Type B pancreatic cell (in vitro differentiated cells): ENCODE measurements around the gene SETX. TPM values are rescaled to one million over a fixed set of nuclear protein-coding genes. Genes with fewer than 3 reads are reported as not detected.
A peak's percentile ranks its signal among the peaks of the same experiment; 100 is the strongest.

ENCODE experiments used
- DNase-seq: peaks from one replicate; pipeline ENCODE4 v3.0.0; 2021; ENCODE audit warnings: mixed read lengths; ENCODE audit not compliant: unreplicated experiment; ENCODE audit errors: extremely low spot score
- H3K27ac Mint-ChIP-seq: 2 replicates; pipeline ENCODE4 v1.8.0; 2021; ENCODE audit warnings: mild to moderate bottlenecking, mixed read lengths
- H3K27me3 Mint-ChIP-seq: 2 replicates; pipeline ENCODE4 v1.8.0; 2021; ENCODE audit warnings: mixed read lengths
- H3K36me3 Mint-ChIP-seq: 2 replicates; pipeline ENCODE4 v1.8.0; 2021; ENCODE audit warnings: mixed read lengths
- H3K4me1 Mint-ChIP-seq: one replicate; pipeline ENCODE4 v1.8.0; 2021; ENCODE audit warnings: mixed read lengths; ENCODE audit not compliant: unreplicated experiment
- H3K4me3 Mint-ChIP-seq: 2 replicates; pipeline ENCODE4 v1.8.0; 2021; ENCODE audit warnings: mild to moderate bottlenecking, mixed read lengths
- H3K9me3 Mint-ChIP-seq: 2 replicates; pipeline ENCODE4 v1.8.0; 2021; ENCODE audit warnings: mixed read lengths
- total RNA-seq: library from RNA; stranded (reverse); gene quantifications from 2 replicates; pipeline ENCODE4 v1.2.1, GENCODE V29; 2021; ENCODE audit warnings: low replicate concordance
- TF ChIP-seq, protein P1 (sequence below): fragments of 200-600 bp; sonication (generic); conservative IDR thresholded peaks from 2 replicates; pipeline ENCODE4 v1.5.0; 2021; ENCODE audit warnings: antibody characterized with exemption, mild to moderate bottlenecking

Gene SETX
- total RNA-seq, 1 donor from 2014 or later, result 43.3 TPM

DNA sequence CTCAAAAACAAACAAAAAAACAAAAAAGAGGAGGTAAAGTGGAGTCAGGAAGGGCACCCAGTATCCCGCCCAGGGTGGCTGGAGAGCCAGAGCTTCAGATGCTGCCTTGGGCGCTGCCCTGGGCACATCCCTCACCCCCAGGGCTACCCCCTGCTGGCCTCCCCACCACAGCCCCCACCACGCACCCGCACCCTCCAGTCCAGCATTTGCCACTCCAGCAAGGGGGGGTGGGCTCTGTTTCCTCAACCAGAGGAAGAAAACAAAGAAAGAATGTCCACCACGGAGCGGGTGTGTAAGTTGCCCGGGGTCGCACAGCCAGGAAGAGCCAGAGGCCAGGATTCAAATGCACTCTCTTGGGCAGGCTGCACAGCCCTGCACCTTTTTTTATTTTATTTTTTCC is 106.8 kb downstream of the SETX start:
- Mint-ChIP-seq H3K4me3 (no peak overlapping the region), H3K4me1 (peaks cover 14% of the 10 kb centered on the region), H3K36me3 (no peaks in the 10 kb centered on the region), H3K9me3 (no peaks in the 10 kb centered on the region), H3K27me3 (peaks cover 16% of the 10 kb centered on the region), H3K27ac (no peak overlapping the region)
- DNase-seq, result no peak
- TF ChIP-seq, protein P1, sequence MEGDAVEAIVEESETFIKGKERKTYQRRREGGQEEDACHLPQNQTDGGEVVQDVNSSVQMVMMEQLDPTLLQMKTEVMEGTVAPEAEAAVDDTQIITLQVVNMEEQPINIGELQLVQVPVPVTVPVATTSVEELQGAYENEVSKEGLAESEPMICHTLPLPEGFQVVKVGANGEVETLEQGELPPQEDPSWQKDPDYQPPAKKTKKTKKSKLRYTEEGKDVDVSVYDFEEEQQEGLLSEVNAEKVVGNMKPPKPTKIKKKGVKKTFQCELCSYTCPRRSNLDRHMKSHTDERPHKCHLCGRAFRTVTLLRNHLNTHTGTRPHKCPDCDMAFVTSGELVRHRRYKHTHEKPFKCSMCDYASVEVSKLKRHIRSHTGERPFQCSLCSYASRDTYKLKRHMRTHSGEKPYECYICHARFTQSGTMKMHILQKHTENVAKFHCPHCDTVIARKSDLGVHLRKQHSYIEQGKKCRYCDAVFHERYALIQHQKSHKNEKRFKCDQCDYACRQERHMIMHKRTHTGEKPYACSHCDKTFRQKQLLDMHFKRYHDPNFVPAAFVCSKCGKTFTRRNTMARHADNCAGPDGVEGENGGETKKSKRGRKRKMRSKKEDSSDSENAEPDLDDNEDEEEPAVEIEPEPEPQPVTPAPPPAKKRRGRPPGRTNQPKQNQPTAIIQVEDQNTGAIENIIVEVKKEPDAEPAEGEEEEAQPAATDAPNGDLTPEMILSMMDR, result no peak

DNA sequence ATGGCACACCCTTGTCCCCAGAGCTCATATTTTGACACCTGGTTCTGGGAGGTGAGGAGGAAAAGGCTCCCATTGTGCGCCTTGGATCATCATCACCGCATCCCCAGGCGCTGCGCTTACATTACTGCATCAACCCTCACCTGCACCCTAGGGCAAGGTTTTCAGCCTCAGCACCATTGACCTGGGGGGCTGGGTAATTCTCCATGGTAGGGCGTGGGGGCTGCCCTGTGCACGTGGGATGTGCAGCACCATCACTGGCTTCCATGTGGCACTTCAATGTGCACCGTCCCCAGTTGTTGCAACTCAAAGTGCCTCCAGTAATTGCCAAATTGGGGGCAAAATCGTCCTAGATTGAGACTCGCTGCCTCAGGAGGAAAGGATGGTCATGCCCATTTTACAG is 109.3 kb downstream of the SETX start:
- no peak overlapping the region for H3K4me3 Mint-ChIP-seq
- no peak for DNase-seq
- peaks cover 29% of the 10 kb centered on the region for H3K27me3 Mint-ChIP-seq
- no peak overlapping the region for H3K27ac Mint-ChIP-seq
- H3K4me1 Mint-ChIP-seq, result peaks cover 21% of the 10 kb centered on the region
- no peaks in the 10 kb centered on the region for H3K9me3 Mint-ChIP-seq
- TF ChIP-seq, protein P1, result no peak
- H3K36me3 Mint-ChIP-seq, result no peaks in the 10 kb centered on the region

DNA sequence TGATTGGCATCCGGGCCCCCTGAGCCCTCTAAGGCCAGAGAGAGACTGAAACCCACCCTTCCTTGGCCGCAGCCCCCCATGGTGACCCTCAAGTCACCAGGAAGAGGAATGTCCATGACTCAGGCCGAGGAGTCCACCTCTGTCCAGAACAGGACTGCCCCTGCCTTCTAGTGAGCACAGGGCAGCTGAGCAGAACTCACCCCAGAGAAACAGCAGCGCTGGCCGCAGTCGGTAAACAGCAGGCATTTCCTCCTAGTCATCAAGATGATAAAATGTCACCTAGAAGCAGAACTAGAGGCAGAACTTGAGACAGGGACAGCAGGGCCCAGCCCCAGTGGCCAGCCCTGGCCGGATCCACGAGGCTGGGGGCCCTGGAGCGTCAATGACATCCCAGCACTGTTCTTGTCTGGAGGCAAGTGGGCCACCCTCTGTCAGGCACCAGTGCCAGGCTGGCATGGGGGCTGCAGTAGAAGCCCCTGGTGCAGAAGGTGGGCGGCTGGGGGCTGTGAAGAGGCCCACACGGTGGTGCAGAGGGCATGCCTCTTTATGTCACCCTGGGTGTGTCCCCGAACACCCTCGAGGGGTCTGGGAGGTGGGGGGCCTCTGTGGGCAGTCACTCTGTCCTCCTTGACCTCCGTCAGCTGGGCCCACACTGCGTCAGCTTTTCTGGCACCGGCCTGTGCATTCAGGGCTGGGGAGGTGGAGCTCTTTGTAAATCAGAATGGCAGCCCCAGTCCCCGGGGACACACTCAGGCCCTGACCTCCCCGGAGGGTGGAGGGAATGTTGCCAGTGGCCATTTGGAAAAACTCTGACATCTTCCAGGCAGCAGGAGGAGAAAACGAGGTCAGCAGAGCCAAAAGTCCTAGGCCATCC is 110.0 kb downstream of the SETX start:
- peak overlapping the region; percentile 57 for H3K4me3 Mint-ChIP-seq
- H3K9me3 Mint-ChIP-seq, result no peaks in the 10 kb centered on the region
- H3K4me1 Mint-ChIP-seq, result peaks cover 21% of the 10 kb centered on the region
- H3K27ac Mint-ChIP-seq, result no peak overlapping the region
- H3K27me3 Mint-ChIP-seq, result peaks cover 29% of the 10 kb centered on the region
- no peaks in the 10 kb centered on the region for H3K36me3 Mint-ChIP-seq
- DNase-seq, result no peak
- TF ChIP-seq, protein P1, result no peak

DNA sequence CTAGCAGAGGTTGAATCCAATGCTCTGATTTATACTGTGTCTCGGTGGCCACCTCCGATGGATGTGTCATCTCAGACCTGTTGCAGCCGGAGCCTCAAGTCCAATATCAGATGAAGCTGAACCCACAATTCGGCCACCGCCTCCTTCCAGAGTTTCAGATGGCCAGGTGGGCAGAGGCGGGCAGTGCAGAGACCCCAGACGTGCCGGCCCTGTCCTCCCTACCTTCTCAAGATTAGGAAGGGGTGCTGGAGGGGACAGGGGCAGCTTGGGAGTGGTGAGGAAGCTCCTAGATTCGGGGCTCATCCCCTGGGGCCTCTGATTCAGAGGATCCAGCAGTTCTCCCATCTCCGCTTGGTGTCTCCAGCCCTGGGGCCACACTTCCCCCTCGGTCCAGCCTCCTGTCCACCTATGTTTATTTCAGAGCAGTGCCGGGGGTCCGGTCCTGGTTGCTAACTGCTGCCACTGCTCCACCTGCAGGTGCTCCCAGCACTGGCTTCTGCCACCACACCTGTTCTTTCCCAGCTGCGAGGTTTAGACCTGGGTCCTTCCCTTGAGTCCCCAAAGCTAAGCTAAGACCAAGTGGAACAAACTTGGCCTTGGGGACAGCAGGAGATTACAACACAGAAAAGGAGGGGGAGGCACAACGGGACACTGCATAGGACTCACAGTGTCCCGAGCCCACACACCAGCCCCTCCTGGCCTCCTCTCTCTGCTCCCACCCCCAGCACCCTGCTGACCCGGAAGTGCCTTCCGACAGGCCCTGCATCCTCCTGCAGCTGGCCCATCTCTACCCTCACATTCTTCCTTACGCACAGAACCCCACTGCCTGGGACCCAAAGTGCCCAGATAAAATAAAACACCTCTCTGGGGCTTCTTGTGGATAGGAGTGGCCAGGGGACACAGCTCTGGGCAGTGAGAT is 111.4 kb downstream of the SETX start:
- peaks cover 21% of the 10 kb centered on the region for H3K4me1 Mint-ChIP-seq
- H3K4me3 Mint-ChIP-seq, result peak overlapping the region; percentile 68
- no peak for DNase-seq
- H3K27me3 Mint-ChIP-seq, result peaks cover 38% of the 10 kb centered on the region
- H3K27ac Mint-ChIP-seq, result no peak overlapping the region
- no peaks in the 10 kb centered on the region for H3K36me3 Mint-ChIP-seq
- TF ChIP-seq, protein P1, result no peak
- H3K9me3 Mint-ChIP-seq, result no peaks in the 10 kb centered on the region

DNA sequence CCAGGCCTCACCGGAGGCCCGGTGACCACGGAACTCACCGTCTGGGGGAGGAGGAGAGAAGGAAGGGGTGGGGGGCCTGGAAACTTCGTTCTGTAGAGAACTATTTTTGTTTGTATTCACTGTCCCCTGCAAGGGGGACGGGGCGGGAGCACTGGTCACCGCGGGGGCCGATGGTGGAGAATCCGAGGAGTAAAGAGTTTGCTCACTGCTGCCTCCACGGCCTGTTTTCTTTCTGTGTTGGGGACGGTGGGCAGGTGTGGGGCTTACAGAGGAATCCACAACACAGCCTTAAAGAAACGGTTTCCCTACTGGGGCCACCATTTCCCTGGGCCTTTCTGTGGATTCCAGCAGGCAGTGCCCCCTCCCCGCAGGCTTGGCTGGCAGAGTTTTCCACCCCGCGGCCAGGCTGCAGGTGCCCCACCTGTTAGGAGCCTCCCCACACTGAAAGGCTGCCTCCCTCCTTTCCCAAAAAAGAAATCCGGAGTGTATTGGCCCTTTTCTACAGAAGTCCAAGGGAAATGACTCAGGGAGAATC is 112.1 kb downstream of the SETX start:
- H3K27ac Mint-ChIP-seq, result peak overlapping the region; percentile 63
- TF ChIP-seq, protein P1, result no peak
- H3K36me3 Mint-ChIP-seq, result no peaks in the 10 kb centered on the region
- H3K4me3 Mint-ChIP-seq, result peak overlapping the region; percentile 87
- H3K27me3 Mint-ChIP-seq, result peaks cover 38% of the 10 kb centered on the region
- DNase-seq, result no peak
- no peaks in the 10 kb centered on the region for H3K9me3 Mint-ChIP-seq
- H3K4me1 Mint-ChIP-seq, result peaks cover 21% of the 10 kb centered on the region
